ENCODE measurements around the gene AARS2. TPM values are rescaled to one million over a fixed set of nuclear protein-coding genes. Genes with fewer than 3 reads are reported as not detected.

The AARS2 gene
- total and polyA plus RNA-seq, 8 donors = 2.9 to 19.3 (median 6.4) TPM

GRCh38 chr6:44251576-44252524, 61.3 kb downstream of the AARS2 start:
- no peaks in the 10 kb centered on the region for H3K9me3 ChIP-seq
- H3K4me3 ChIP-seq = no peak overlapping the region
- H3K36me3 ChIP-seq = peaks cover 66 to 75% (median 72%) of the 10 kb centered on the region in 4 donors
- no peak for DNase-seq
- peaks cover 48 to 89% (median 73%) of the 10 kb centered on the region in 4 donors for H3K4me1 ChIP-seq
- TF ChIP-seq POLR2A (IDR thresholded peaks at IDR 0.05) = no peak
- no peak for TF ChIP-seq EP300 (IDR thresholded peaks at IDR 0.05)
- no peak for TF ChIP-seq CTCF (IDR thresholded peaks at IDR 0.05)
- no peak for TF ChIP-seq POLR2AphosphoS5 (IDR thresholded peaks at IDR 0.05)
- intact Hi-C loops (cut with DNase I; ENCODE audit: low total_unique reads) = no loop called here
- no peaks in the 10 kb centered on the region for H3K27me3 ChIP-seq
- no peak overlapping the region for H3K27ac ChIP-seq
- WGBS, 5 donors = 85 to 89% (median 87%) methylated on average over 14 of the region's 14 CpGs

GRCh38 chr6:44250718-44251123, 62.4 kb downstream of the AARS2 start:
- Histone ChIP-seq H3K36me3 (peaks cover 66 to 73% (median 71%) of the 10 kb centered on the region in 4 donors), H3K27me3 (no peaks in the 10 kb centered on the region), H3K9me3 (no peaks in the 10 kb centered on the region), H3K27ac (peak overlapping the region in 2 of 5 donors; percentile 25 to 29), H3K4me3 (peak overlapping the region in 2 of 4 donors; percentile 9 to 10), H3K4me1 (peaks cover 40 to 82% (median 66%) of the 10 kb centered on the region in 4 donors)
- no peak for TF ChIP-seq CTCF (IDR thresholded peaks at IDR 0.05)
- TF ChIP-seq EP300 (IDR thresholded peaks at IDR 0.05) = no peak
- TF ChIP-seq POLR2AphosphoS5 (IDR thresholded peaks at IDR 0.05) = no peak
- no peak for TF ChIP-seq POLR2A (IDR thresholded peaks at IDR 0.05)
- DNase-seq = no peak
- intact Hi-C loops (cut with DNase I; ENCODE audit: low total_unique reads) = no loop called here
- 55 to 68% (median 63%) methylated on average over 3 of the region's 3 CpGs for WGBS, 5 donors

GRCh38 chr6:44250067-44250717, 63.0 kb downstream of the AARS2 start:
- H3K27me3 ChIP-seq = no peaks in the 10 kb centered on the region
- peak overlapping the region in 2 of 5 donors; percentile 25 to 29 for H3K27ac ChIP-seq
- peaks cover 43 to 82% (median 66%) of the 10 kb centered on the region in 4 donors for H3K4me1 ChIP-seq
- WGBS, 5 donors = 54 to 68% (median 60%) methylated on average over 6 of the region's 6 CpGs
- TF ChIP-seq POLR2A (IDR thresholded peaks at IDR 0.05) = no peak
- TF ChIP-seq EP300 (IDR thresholded peaks at IDR 0.05) = no peak
- no peak for TF ChIP-seq CTCF (IDR thresholded peaks at IDR 0.05)
- no peak for TF ChIP-seq POLR2AphosphoS5 (IDR thresholded peaks at IDR 0.05)
- no peak for DNase-seq
- H3K36me3 ChIP-seq = peaks cover 64 to 68% (median 67%) of the 10 kb centered on the region in 4 donors
- intact Hi-C loops (cut with DNase I; ENCODE audit: low total_unique reads) = no loop called here
- H3K4me3 ChIP-seq = peak overlapping the region in 2 of 4 donors; percentile 9 to 70
- H3K9me3 ChIP-seq = no peaks in the 10 kb centered on the region

Other genes starting within 250 kb of the AARS2 start
- gene MRPL14, start 185.9 kb downstream of the AARS2 start, total RNA-seq = 10 to 100 TPM; 17.0 to 59.1 (median 37.3) TPM
- gene MRPL14, start 185.9 kb downstream of the AARS2 start, polyA plus RNA-seq = 10 to 100 TPM; 61.1 to 82.3 (median 78.7) TPM
- gene TMEM63B, start 185.8 kb downstream of the AARS2 start, total RNA-seq = 10 to 100 TPM; 20.7 to 90.6 (median 57.8) TPM
- gene TMEM63B, start 185.8 kb downstream of the AARS2 start, polyA plus RNA-seq = 10 to 100 TPM in 2 of 3 donors, 1 to 10 TPM in 1; 5.5 to 16.8 (median 14.8) TPM
- gene CAPN11, start 154.5 kb downstream of the AARS2 start, total RNA-seq = under 1 TPM in 1 of 5 donors, not detected in 4; 0.18 TPM
- under 1 TPM in 2 of 3 donors, not detected in 1; 0.15 to 0.19 TPM for gene CAPN11, start 154.5 kb downstream of the AARS2 start, polyA plus RNA-seq
- not detected for gene MYMX, start 96.4 kb downstream of the AARS2 start, total RNA-seq
- 1 to 10 TPM in 1 of 3 donors, under 1 TPM in 1, not detected in 1; 0.95 to 3.4 TPM for gene MYMX, start 96.4 kb downstream of the AARS2 start, polyA plus RNA-seq
- 100 to 1,000 TPM in 2 of 5 donors, 10 to 100 TPM in 3; 26.4 to 217 (median 77.4) TPM for gene SLC29A1, start 89.8 kb downstream of the AARS2 start, total RNA-seq
- gene SLC29A1, start 89.8 kb downstream of the AARS2 start, polyA plus RNA-seq = 10 to 100 TPM; 22.6 to 33.5 (median 29.0) TPM
- gene HSP90AB1, start 66.2 kb downstream of the AARS2 start, total RNA-seq = 100 to 1,000 TPM; 168 to 414 (median 370) TPM
- 100 to 1,000 TPM; 267 to 549 (median 348) TPM for gene HSP90AB1, start 66.2 kb downstream of the AARS2 start, polyA plus RNA-seq
- gene SLC35B2, start 55.8 kb downstream of the AARS2 start, total RNA-seq = 10 to 100 TPM in 4 of 5 donors, 1 to 10 TPM in 1; 1.4 to 60.1 (median 27.0) TPM
- 10 to 100 TPM in 2 of 3 donors, 1 to 10 TPM in 1; 7.3 to 17.2 (median 16.6) TPM for gene SLC35B2, start 55.8 kb downstream of the AARS2 start, polyA plus RNA-seq
- 10 to 100 TPM in 1 of 5 donors, 1 to 10 TPM in 1, under 1 TPM in 1, not detected in 2; 0.89 to 23.5 (median 3.5) TPM for gene NFKBIE, start 47.8 kb downstream of the AARS2 start, total RNA-seq
- gene NFKBIE, start 47.8 kb downstream of the AARS2 start, polyA plus RNA-seq = 10 to 100 TPM in 2 of 3 donors, 1 to 10 TPM in 1; 9.9 to 14.2 (median 10.6) TPM
- gene TMEM151B, start 42.9 kb downstream of the AARS2 start, total RNA-seq = under 1 TPM in 2 of 5 donors, not detected in 3; 0.18 to 0.29 TPM
- gene TMEM151B, start 42.9 kb downstream of the AARS2 start, polyA plus RNA-seq = under 1 TPM in 2 of 3 donors, not detected in 1; 0.12 to 0.28 TPM
- not detected for gene SPATS1, start 29.3 kb upstream of the AARS2 start, total RNA-seq
- gene SPATS1, start 29.3 kb upstream of the AARS2 start, polyA plus RNA-seq = not detected
- 10 to 100 TPM in 3 of 5 donors, 1 to 10 TPM in 2; 4.9 to 29.2 (median 10.3) TPM for gene CDC5L, start 74.4 kb upstream of the AARS2 start, total RNA-seq
- 1 to 10 TPM; 5.4 to 6.4 (median 6.4) TPM for gene CDC5L, start 74.4 kb upstream of the AARS2 start, polyA plus RNA-seq